Mesothelial cell of epicardium (in vitro differentiated cells): ENCODE results near the gene B3GALT6. TPM values are rescaled to one million over a fixed set of nuclear protein-coding genes. Genes with fewer than 3 reads are reported as not detected.

Source experiments
- DNase-seq, 2 experiments: peaks; one replicate each; pipeline ENCODE4 v3.0.0; 2021; ENCODE audit warnings: low spot score in 2 of 2; ENCODE audit not compliant: unreplicated experiment in 2 of 2
- H3K27ac Mint-ChIP-seq: 2 replicates; pipeline ENCODE4 v1.8.0; 2021; ENCODE audit warnings: mixed read lengths
- H3K27me3 Mint-ChIP-seq: 2 replicates; pipeline ENCODE4 v1.8.0; 2021; ENCODE audit warnings: low read depth, mixed read lengths
- H3K36me3 Mint-ChIP-seq: 2 replicates; pipeline ENCODE4 v1.8.0; 2021; ENCODE audit warnings: mixed read lengths
- H3K4me1 Mint-ChIP-seq: 2 replicates; pipeline ENCODE4 v1.8.0; 2021; ENCODE audit warnings: mixed read lengths
- H3K4me3 Mint-ChIP-seq: 2 replicates; pipeline ENCODE4 v1.8.0; 2021; ENCODE audit warnings: mild to moderate bottlenecking, moderate library complexity, mixed read lengths
- H3K9me3 Mint-ChIP-seq: 2 replicates; pipeline ENCODE4 v1.8.0; 2021; ENCODE audit warnings: mixed read lengths
- CTCF ChIP-seq: fragments of 200-600 bp; sonication (generic); IDR thresholded peaks from one replicate; pipeline ENCODE4 v1.5.0; 2021; ENCODE audit warnings: antibody characterized with exemption; ENCODE audit not compliant: unreplicated experiment
- total RNA-seq: library from RNA; stranded (reverse); gene quantifications from 3 replicates; pipeline ENCODE4 v1.2.1, GENCODE V29; 2021

Gene B3GALT6
- total RNA-seq, 1 donor from 2014 or later = 34.1 TPM

DNA sequence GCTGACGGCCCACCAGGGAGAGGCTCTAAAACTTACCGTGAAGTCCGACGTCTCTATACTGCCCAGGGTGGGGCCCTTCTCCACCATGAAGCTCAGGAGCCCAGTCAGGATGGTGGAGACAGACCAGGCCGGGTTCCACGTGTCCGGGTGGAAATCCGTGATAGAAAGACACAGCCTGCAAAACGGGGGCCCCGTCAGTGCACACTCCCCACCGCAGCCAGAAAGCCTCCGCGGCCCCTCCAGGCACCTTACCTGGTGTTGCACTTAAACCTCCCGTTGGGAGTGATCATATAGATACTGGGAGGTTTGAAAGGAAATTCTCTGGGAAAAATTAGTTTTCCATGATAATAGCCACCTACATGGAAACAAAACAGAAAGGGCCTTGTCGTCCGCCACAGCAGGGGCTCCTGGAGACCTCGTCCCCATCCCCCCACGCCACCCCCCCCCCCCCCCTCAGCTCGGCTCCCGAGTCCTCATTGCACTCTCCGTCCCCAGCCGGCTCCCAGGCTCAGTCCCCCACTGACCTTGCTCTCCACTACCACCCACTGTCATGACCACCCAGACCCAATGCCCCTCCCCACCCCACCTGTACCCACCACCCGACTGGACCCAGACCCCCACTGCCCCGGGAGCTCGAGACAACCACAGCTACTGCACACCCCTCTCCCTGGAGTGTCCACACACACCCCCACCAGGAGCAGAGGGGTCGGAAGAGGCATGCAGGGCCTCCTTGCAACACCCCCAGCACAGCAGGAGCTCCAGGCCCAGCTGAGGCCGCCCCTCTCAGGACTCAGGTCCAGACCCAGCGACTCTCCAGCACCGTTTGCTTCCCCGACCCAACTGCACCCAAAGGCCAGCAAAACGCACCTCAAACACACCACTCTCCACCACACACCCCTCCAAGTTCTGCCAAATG is 25.2 kb downstream of the B3GALT6 start:
- no peak overlapping the region for H3K27ac Mint-ChIP-seq
- DNase-seq = no peak
- no peak overlapping the region for H3K4me3 Mint-ChIP-seq
- H3K4me1 Mint-ChIP-seq = no peaks in the 10 kb centered on the region
- peaks cover 35% of the 10 kb centered on the region for H3K36me3 Mint-ChIP-seq
- H3K9me3 Mint-ChIP-seq = no peaks in the 10 kb centered on the region
- no peaks in the 10 kb centered on the region for H3K27me3 Mint-ChIP-seq
- TF ChIP-seq CTCF = no peak

GRCh38 chr1:1259119-1259488 is 27.1 kb downstream of the B3GALT6 start:
- Mint-ChIP-seq H3K27me3 (no peaks in the 10 kb centered on the region), H3K36me3 (peaks cover 36% of the 10 kb centered on the region), H3K27ac (no peak overlapping the region), H3K9me3 (no peaks in the 10 kb centered on the region), H3K4me1 (no peaks in the 10 kb centered on the region), H3K4me3 (no peak overlapping the region)
- TF ChIP-seq CTCF = no peak
- no peak for DNase-seq

GRCh38 chr1:1259540-1259939 is 27.5 kb downstream of the B3GALT6 start:
- Mint-ChIP-seq H3K27me3 (no peaks in the 10 kb centered on the region), H3K4me3 (no peak overlapping the region), H3K36me3 (peaks cover 37% of the 10 kb centered on the region), H3K9me3 (no peaks in the 10 kb centered on the region), H3K27ac (no peak overlapping the region), H3K4me1 (no peaks in the 10 kb centered on the region)
- no peak for DNase-seq
- no peak for TF ChIP-seq CTCF

DNA sequence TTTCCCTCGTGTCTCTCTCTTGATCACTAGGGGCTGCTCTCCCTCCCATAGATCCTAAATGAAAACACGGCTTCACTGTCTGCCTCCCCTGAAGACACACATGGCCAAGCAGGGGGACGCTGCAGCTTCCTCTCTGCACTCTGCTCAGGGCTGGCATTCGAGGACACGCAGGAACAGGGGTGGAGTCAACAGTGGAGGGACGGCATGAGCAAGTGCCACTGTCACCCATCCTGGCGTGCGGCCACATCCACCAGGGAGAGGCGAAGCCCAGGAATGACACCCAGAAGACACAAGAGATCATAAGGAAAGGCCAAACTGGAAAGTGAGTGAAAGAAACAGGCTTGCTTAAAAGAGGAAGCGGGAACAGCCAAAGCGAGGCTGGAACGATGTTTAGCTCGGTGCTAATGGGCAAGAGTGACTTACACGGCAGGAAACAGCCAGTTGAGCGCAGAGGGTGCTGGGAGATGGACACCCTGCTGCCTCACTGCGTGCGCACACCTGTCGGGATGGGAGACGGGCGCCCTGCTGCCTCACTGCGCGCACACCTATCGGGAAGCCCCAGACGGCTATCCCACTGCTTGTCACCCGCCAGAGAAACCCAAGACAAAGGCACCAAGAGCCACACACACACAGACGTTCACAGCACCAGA is 28.0 kb downstream of the B3GALT6 start:
- Mint-ChIP-seq H3K27ac (no peak overlapping the region), H3K36me3 (peaks cover 37% of the 10 kb centered on the region), H3K9me3 (no peaks in the 10 kb centered on the region), H3K4me3 (no peak overlapping the region), H3K4me1 (no peaks in the 10 kb centered on the region), H3K27me3 (no peaks in the 10 kb centered on the region)
- DNase-seq = no peak
- TF ChIP-seq CTCF = no peak

DNA sequence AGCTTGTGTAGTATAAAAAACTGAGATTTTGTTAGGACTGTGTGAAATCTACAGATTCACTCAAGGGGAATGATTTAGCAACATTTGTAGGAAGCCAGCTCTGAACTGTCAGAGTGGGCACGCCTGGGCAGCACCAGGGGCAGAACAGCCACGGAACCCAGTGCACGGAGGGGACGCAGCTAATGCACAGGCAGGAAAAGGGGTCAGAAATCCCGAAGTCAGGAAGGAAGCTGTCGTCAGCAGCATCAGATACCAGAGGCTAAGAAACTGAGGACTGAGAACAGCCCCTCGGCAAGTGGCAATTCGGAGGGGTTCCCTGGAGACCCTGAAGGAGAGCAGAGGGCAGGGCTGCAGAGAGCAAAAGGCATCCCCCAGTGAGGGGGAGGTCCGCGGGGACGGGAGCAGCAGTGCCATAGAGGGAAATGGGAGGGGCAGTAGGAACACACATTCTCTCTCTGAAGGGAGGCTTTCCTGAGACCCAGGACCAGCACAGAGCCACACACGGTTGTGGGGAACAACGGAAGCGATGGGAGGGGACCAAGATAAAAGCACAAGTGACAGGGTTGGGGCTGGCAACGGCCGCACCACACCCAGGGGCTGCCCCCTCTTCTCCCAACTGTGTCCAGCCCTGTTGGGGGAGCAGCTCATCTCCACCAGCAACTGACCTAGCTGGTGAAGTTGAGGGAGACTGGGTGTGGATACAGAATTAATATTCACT is 29.0 kb downstream of the B3GALT6 start:
- DNase-seq = no peak
- no peak for TF ChIP-seq CTCF
- Mint-ChIP-seq H3K27me3 (no peaks in the 10 kb centered on the region), H3K4me3 (no peak overlapping the region), H3K9me3 (no peaks in the 10 kb centered on the region), H3K36me3 (peaks cover 37% of the 10 kb centered on the region), H3K4me1 (no peaks in the 10 kb centered on the region), H3K27ac (no peak overlapping the region)
